Endothelial cell of umbilical vein (primary cell): ENCODE data around the gene CLN6. TPM values are rescaled to one million over a fixed set of nuclear protein-coding genes. Genes with fewer than 3 reads are reported as not detected.

ENCODE experiments used
- BruUV-seq: library from RNA; stranded (reverse); fragments of 400-500 nt; replicated peaks from 2 replicates; lab custom pipeline; 2021; lab: Mats Ljungman, UMichigan
- CTCF ChIA-PET: fragments of 300-600, 350-600 bp; sonication (Branson Sonifier 250); formaldehyde crosslinking; loops from one replicate; lab custom pipeline; 2021; ENCODE audit warnings: antibody characterized with exemption, inconsistent platforms; lab: Charles Lee
- POLR2A ChIA-PET: fragments of 300-600, 350-600 bp; sonication (Branson Sonifier 250); formaldehyde crosslinking; loops from one replicate; lab custom pipeline; 2021; ENCODE audit warnings: antibody characterized with exemption, inconsistent platforms; lab: Charles Lee
- DNase-seq: peaks from one replicate; pipeline ENCODE4 v3.0.0-alpha.2; 2011; ENCODE audit warnings: low read depth, low spot score
- FAIRE-seq: peaks from 2 replicates; lab custom pipeline; 2011; peaks lifted over from hg19 to GRCh38; lab: Jason Lieb, UNC
- H2AFZ ChIP-seq: 2 replicates; pipeline ENCODE4 v1.6.0; 2012; ENCODE audit warnings: low read depth, low read length, control low read depth, inconsistent platforms
- H3K27ac ChIP-seq: 2 replicates; pipeline ENCODE4 v1.5.1; 2011; ENCODE audit warnings: low read depth, mild to moderate bottlenecking, control low read depth, low read length, moderate library complexity; ENCODE audit not compliant: insufficient read depth
- H3K27me3 ChIP-seq, 2 experiments: 2 replicates each; pipeline versions ENCODE4 v1.6.0 to v1.6.1; 2011; ENCODE audit warnings: low read length in 2 of 2, mixed read lengths in 1 of 2; ENCODE audit not compliant: control insufficient read depth in 2 of 2, insufficient read depth in 2 of 2
- H3K36me3 ChIP-seq, 2 experiments: 2 replicates in 1 of 2; 3 replicates in 1 of 2; pipeline ENCODE4 v1.5.1; 2011; ENCODE audit warnings: low read length in 2 of 2, mild to moderate bottlenecking in 1 of 2, moderate library complexity in 1 of 2; ENCODE audit not compliant: control insufficient read depth in 2 of 2, insufficient read depth in 2 of 2; ENCODE audit errors: extremely low read depth in 1 of 2
- H3K4me1 ChIP-seq: 3 replicates; pipeline ENCODE4 v1.5.1; 2011; ENCODE audit warnings: mild to moderate bottlenecking, low read length; ENCODE audit not compliant: control insufficient read depth, insufficient read depth; ENCODE audit errors: extremely low read depth
- H3K4me2 ChIP-seq: 2 replicates; pipeline ENCODE4 v1.6.1; 2011; ENCODE audit warnings: low read length, control low read depth, mixed read lengths; ENCODE audit not compliant: insufficient read depth
- H3K4me3 ChIP-seq, 3 experiments: fragments of 200-600 bp in 1 of 3; sonication (generic), shearing (Covaris generic) in 1 of 3; replicated peaks in 1 of 3; 2 replicates each; pipeline ENCODE4 v1.5.1; 2011 to 2016; ENCODE audit warnings: control low read depth in 3 of 3, low read length in 3 of 3, mild to moderate bottlenecking in 2 of 3, inconsistent platforms in 1 of 3, low read depth in 1 of 3, moderate library complexity in 1 of 3; ENCODE audit not compliant: insufficient read depth in 1 of 3
- H3K79me2 ChIP-seq: 2 replicates; pipeline ENCODE4 v1.6.0; 2012; ENCODE audit warnings: low read length, inconsistent platforms; ENCODE audit not compliant: control insufficient read depth, insufficient read depth
- H3K9ac ChIP-seq: replicated peaks from 2 replicates; pipeline ENCODE3; 2011; ENCODE audit warnings: low read length, control low read depth; ENCODE audit not compliant: insufficient read depth; ENCODE audit errors: extremely low read depth
- H3K9me1 ChIP-seq: replicated peaks from 3 replicates; pipeline ENCODE4 v1.6.0; 2011; ENCODE audit warnings: mild to moderate bottlenecking, low read length; ENCODE audit not compliant: control insufficient read depth, insufficient read depth; ENCODE audit errors: extremely low read depth
- H3K9me3 ChIP-seq: replicated peaks from 2 replicates; pipeline ENCODE4 v1.5.1; 2012; ENCODE audit warnings: low read length, inconsistent platforms; ENCODE audit not compliant: control insufficient read depth, insufficient read depth
- H4K20me1 ChIP-seq: replicated peaks from 2 replicates; pipeline ENCODE3; 2011; ENCODE audit warnings: mild to moderate bottlenecking, low read length; ENCODE audit not compliant: control insufficient read depth, insufficient read depth; ENCODE audit errors: extremely low read depth
- CTCF ChIP-seq, 2 donors: IDR thresholded peaks; 1 replicate in 1 of 2; 2 replicates in 1 of 2; pipeline ENCODE4 v1.5.1; 2011; ENCODE audit warnings: low read length in 2 of 2, mild to moderate bottlenecking in 2 of 2, moderate library complexity in 2 of 2, control low read depth in 1 of 2, inconsistent platforms in 1 of 2, low read depth in 1 of 2; ENCODE audit not compliant: insufficient read depth in 1 of 2; ENCODE audit errors: extremely low read depth in 1 of 2
- EZH2 ChIP-seq: IDR thresholded peaks from 2 replicates; pipeline ENCODE4 v1.6.1; 2012; ENCODE audit warnings: borderline replicate concordance, low read depth, mild to moderate bottlenecking, moderate library complexity, low read length, inconsistent platforms; ENCODE audit not compliant: severe bottlenecking
- FOS ChIP-seq: IDR thresholded peaks from 2 replicates; pipeline ENCODE4 v1.6.1; 2011; ENCODE audit warnings: mild to moderate bottlenecking, low read length, moderate library complexity, borderline replicate concordance; ENCODE audit not compliant: insufficient read depth
- GATA2 ChIP-seq: IDR thresholded peaks from 2 replicates; pipeline ENCODE4 v1.7.0; 2011; ENCODE audit warnings: low read depth, mild to moderate bottlenecking, moderate library complexity, mixed read lengths, low read length; ENCODE audit not compliant: insufficient read length, insufficient read depth
- JUN ChIP-seq: IDR thresholded peaks from 2 replicates; pipeline ENCODE4 v1.6.1; 2011; ENCODE audit warnings: borderline replicate concordance, low read depth; ENCODE audit not compliant: insufficient read length, insufficient read depth
- MAX ChIP-seq: IDR thresholded peaks from 2 replicates; pipeline ENCODE4 v1.6.1; 2011; ENCODE audit not compliant: insufficient read depth, insufficient read length
- MYC ChIP-seq: IDR thresholded peaks from one replicate; pipeline ENCODE4 v1.6.1; 2011; ENCODE audit warnings: mild to moderate bottlenecking, low read depth, low read length
- POLR2A ChIP-seq: IDR thresholded peaks from 2 replicates; pipeline ENCODE4 v1.6.1; 2012; ENCODE audit warnings: low read depth, mild to moderate bottlenecking, control low read depth, low read length
- POLR2AphosphoS5 ChIP-seq: IDR thresholded peaks from 2 replicates; pipeline ENCODE4 v1.6.1; 2012; ENCODE audit warnings: low read depth, mild to moderate bottlenecking, control low read depth, low read length, moderate library complexity; ENCODE audit not compliant: insufficient read depth
- dilution Hi-C: fragments of 300-500 bp; cut with MboI; formaldehyde crosslinking; loops from one replicate; pipeline ENCODE4 v1.15.0; 2019; ENCODE audit warnings: low sequenced_read_pairs; ENCODE audit not compliant: extremely low pct_ligation_motif_present
- intact Hi-C: fragments of 100-400 bp; cut with micrococcal nuclease; formaldehyde crosslinking; loops from one replicate; pipeline ENCODE4 v1.10.0; 2022
- polyA plus RNA-seq, 4 experiments: library from polyadenylated mRNA; depleted of rRNA in 3 of 4; stranded (reverse) in 3 of 4; unstranded in 1 of 4; fragments of >200 nt; gene quantifications; 2 replicates each; pipeline versions ENCODE4 v1.2.1 to v1.2.3, GENCODE V29; 2011 to 2012; ENCODE audit warnings: missing spikeins in 1 of 4
- total RNA-seq: library from RNA; stranded (reverse); gene quantifications from 2 replicates; pipeline ENCODE4 v1.2.3, GENCODE V29; 2021

Gene CLN6
- total and polyA plus RNA-seq, 2 donors (not counting 3 experiments of a cell fraction or from before 2014, with no cell fraction given): 53.9 to 75.5 TPM

GRCh38 chr15:68208136-68208535, 21.4 kb downstream of the CLN6 start:
- ChIA-PET CTCF (no interaction called here), POLR2A (no interaction called here)
- Histone ChIP-seq H3K9me3 (no peaks in the 10 kb centered on the region), H3K9ac (no peak overlapping the region), H3K4me1 (peaks cover 15% of the 10 kb centered on the region), H4K20me1 (no peaks in the 10 kb centered on the region), H3K4me3 (no peak overlapping the region), H2AFZ (no peak overlapping the region), H3K9me1 (no peaks in the 10 kb centered on the region), H3K27me3 (no peaks in the 10 kb centered on the region), H3K4me2 (no peak overlapping the region), H3K36me3 (no peaks in the 10 kb centered on the region), H3K79me2 (peaks cover 6% of the 10 kb centered on the region), H3K27ac (no peak overlapping the region)
- no peak for TF ChIP-seq JUN
- no peak for TF ChIP-seq EZH2
- no peak for TF ChIP-seq POLR2A
- TF ChIP-seq CTCF (IDR thresholded peaks at IDR 0.05; ENCODE audit: extremely low read depth in 1 of 2, insufficient read depth in 1 of 2, low read depth in 1 of 2, low read length in 2 of 2): no peak
- TF ChIP-seq MAX: no peak
- no peak for TF ChIP-seq POLR2AphosphoS5
- no peak for TF ChIP-seq MYC
- no peak for TF ChIP-seq GATA2
- no peak for TF ChIP-seq FOS
- no TSS peak for BruUV-seq
- FAIRE-seq (no peak), DNase-seq (no peak)
- dilution Hi-C loops (no loop called here), intact Hi-C loops (no loop called here)
